Tibial nerve (tissue), 4 donors: Measurements from ENCODE around the gene CMTM7. TPM values are rescaled to one million over a fixed set of nuclear protein-coding genes. Genes with fewer than 3 reads are reported as not detected.
A peak's percentile ranks its signal among the peaks of the same experiment; 100 is the strongest.
"Not testable (repeated sequence)": the region's sequence is repeated elsewhere in the genome, so short reads cannot be mapped to it uniquely, and the experiment has no call there.

Experiments used
- DNase-seq, 2 donors: peaks; one replicate each; pipeline ENCODE4 v3.0.0-alpha.2; 2019; ENCODE audit warnings: low spot score in 2 of 2
- H3K27ac ChIP-seq, 4 donors: fragments of 200-600 bp; sonication (generic) in 3 of 4; one replicate each; pipeline ENCODE4 v1.5.1; 2017 to 2019; ENCODE audit warnings: mild to moderate bottlenecking in 1 of 4
- H3K27me3 ChIP-seq, 2 donors: fragments of 200-600 bp; sonication (generic) in 1 of 2; one replicate each; pipeline versions ENCODE4 v1.5.1 to v1.6.0; 2017 to 2019
- H3K36me3 ChIP-seq, 3 donors: fragments of 200-600 bp; sonication (generic); one replicate each; pipeline ENCODE4 v1.5.1; 2018 to 2019
- H3K4me1 ChIP-seq, 4 donors: fragments of 200-600 bp; sonication (generic) in 3 of 4; one replicate each; pipeline ENCODE4 v1.5.1; 2017 to 2019
- H3K4me3 ChIP-seq, 4 donors: fragments of 200-600 bp; sonication (generic) in 3 of 4; one replicate each; pipeline ENCODE4 v1.5.1; 2017 to 2019; ENCODE audit warnings: mild to moderate bottlenecking in 1 of 4, moderate library complexity in 1 of 4
- H3K9me3 ChIP-seq, 4 donors: fragments of 200-600 bp; sonication (generic) in 3 of 4; one replicate each; pipeline ENCODE4 v1.5.1; 2017 to 2019
- EP300 ChIP-seq, 2 donors: sonication (generic); formaldehyde crosslinking; IDR thresholded peaks; one replicate each; pipeline ENCODE4 v1.6.1; 2017; ENCODE audit warnings: antibody characterized with exemption in 2 of 2, mild to moderate bottlenecking in 1 of 2
- POLR2A ChIP-seq, 2 donors: fragments of 450-650 bp; IDR thresholded peaks; one replicate each; pipeline ENCODE4 v1.6.1; 2017; ENCODE audit warnings: antibody characterized with exemption in 2 of 2, mild to moderate bottlenecking in 2 of 2, moderate library complexity in 2 of 2
- WGBS, 2 donors: methylation state at CpG; one replicate each; pipeline ENCODE4 v1.1.5; 2018; 5-methylcytosine and 5-hydroxymethylcytosine counted together
- total RNA-seq, 4 donors: library from RNA; depleted of rRNA; stranded (reverse); fragments of >200 nt; gene quantifications; one replicate each; pipeline ENCODE4 v1.1.0, GENCODE V29; 2016
- TF ChIP-seq, protein P1 (sequence below), 5 experiments: fragments of 200-600 bp in 3 of 5; fragments of 450-650 bp in 2 of 5; sonication (generic) in 3 of 5; IDR thresholded peaks; one replicate each; pipeline ENCODE4 v1.5.1; 2016 to 2019; ENCODE audit warnings: antibody characterized with exemption in 5 of 5, mild to moderate bottlenecking in 3 of 5, moderate library complexity in 2 of 5

CMTM7 gene
- total RNA-seq, 4 donors from 2014 or later = 10.4 to 47.4 (median 19.5) TPM

GRCh38 chr3:32466808-32467207 is 75.2 kb downstream of the CMTM7 start:
- H3K36me3 ChIP-seq, H3K9me3 ChIP-seq, H3K27ac ChIP-seq, H3K4me3 ChIP-seq, H3K27me3 ChIP-seq, DNase-seq: not testable (repeated sequence)
- WGBS, 2 donors = 89 to 95% methylated on average over 6 of the region's 6 CpGs
- peaks cover 0 to 49% (median 16%) of the 10 kb centered on the region in 4 donors for H3K4me1 ChIP-seq

- no peaks in the 10 kb centered on the region for H3K27me3 ChIP-seq
- peaks cover 0 to 46% (median 16%) of the 10 kb centered on the region in 4 donors for H3K4me1 ChIP-seq
- WGBS, 2 donors = 29% methylated on average over 36 to 41 of the region's 41 CpGs
- peak overlapping the region in 3 of 4 donors; percentile 26 to 47 (median 34) for H3K4me3 ChIP-seq
- H3K9me3 ChIP-seq = no peaks in the 10 kb centered on the region
- DNase-seq = peak; percentile 63 to 78
- H3K36me3 ChIP-seq = peaks cover 0 to 5% (median 0%) of the 10 kb centered on the region in 3 donors
- peak in 1 of 2 donors; percentile 30 for TF ChIP-seq EP300 (IDR thresholded peaks at IDR 0.05)
- TF ChIP-seq, protein P1, sequence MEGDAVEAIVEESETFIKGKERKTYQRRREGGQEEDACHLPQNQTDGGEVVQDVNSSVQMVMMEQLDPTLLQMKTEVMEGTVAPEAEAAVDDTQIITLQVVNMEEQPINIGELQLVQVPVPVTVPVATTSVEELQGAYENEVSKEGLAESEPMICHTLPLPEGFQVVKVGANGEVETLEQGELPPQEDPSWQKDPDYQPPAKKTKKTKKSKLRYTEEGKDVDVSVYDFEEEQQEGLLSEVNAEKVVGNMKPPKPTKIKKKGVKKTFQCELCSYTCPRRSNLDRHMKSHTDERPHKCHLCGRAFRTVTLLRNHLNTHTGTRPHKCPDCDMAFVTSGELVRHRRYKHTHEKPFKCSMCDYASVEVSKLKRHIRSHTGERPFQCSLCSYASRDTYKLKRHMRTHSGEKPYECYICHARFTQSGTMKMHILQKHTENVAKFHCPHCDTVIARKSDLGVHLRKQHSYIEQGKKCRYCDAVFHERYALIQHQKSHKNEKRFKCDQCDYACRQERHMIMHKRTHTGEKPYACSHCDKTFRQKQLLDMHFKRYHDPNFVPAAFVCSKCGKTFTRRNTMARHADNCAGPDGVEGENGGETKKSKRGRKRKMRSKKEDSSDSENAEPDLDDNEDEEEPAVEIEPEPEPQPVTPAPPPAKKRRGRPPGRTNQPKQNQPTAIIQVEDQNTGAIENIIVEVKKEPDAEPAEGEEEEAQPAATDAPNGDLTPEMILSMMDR (IDR thresholded peaks at IDR 0.05) = peak; percentile 95 to 98 (median 97)
- TF ChIP-seq POLR2A (IDR thresholded peaks at IDR 0.05) = peak in 1 of 2 donors; percentile 3
- peak overlapping the region in 2 of 4 donors; percentile 51 to 61 for H3K27ac ChIP-seq
Measured at GRCh38 chr3:32467333-32468070, 75.8 kb downstream of the CMTM7 start.

DNA sequence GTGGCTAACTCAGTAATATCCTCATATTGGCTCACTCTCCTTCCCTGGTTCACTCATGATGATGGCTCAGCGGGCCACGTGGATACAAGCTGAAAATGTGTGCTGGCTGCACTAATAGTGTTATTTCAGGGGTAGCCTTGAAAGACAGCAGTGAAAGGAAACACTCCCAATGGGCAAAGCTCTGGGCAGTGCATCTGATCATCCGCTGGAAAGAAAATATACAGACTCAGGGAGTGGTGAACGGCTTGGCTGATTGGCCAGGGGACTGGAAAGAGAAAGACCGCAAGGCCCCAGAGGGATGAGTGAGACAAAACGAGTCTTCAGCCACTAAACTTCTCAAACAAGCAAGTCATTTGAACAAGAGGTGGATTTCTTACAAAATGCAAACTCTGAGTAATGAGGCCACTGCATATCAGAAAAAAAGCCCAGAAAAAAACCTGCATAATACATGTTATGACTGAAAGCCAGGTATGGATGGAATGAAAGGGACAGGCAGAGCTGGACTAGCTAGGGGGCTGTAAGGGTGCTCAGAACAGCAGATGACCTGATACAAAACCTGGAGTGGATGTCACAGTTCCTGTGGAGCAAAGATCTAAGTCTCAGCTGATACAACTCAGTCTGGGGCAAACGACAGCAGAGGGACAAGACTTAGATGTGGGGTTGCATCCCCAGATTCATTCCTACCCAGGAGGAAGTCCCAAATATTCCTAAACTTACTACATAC is 77.7 kb downstream of the CMTM7 start:
- DNase-seq = peak; percentile 22 to 40
- TF ChIP-seq, protein P1 (IDR thresholded peaks at IDR 0.05) = no peak
- TF ChIP-seq POLR2A (IDR thresholded peaks at IDR 0.05) = no peak
- TF ChIP-seq EP300 (IDR thresholded peaks at IDR 0.05) = no peak
- Histone ChIP-seq H3K4me1 (peaks cover 0 to 48% (median 17%) of the 10 kb centered on the region in 4 donors), H3K9me3 (no peaks in the 10 kb centered on the region), H3K27ac (peak overlapping the region in 1 of 4 donors; percentile 12), H3K4me3 (no peak overlapping the region), H3K36me3 (peaks cover 0 to 5% (median 0%) of the 10 kb centered on the region in 3 donors), H3K27me3 (no peaks in the 10 kb centered on the region)
- 72 to 79% methylated on average over 7 of the region's 7 CpGs for whole genome bisulfite sequencing, 2 donors

GRCh38 chr3:32470362-32470761 is 78.7 kb downstream of the CMTM7 start:
- 91 to 97% methylated on average over 5 of the region's 5 CpGs for WGBS, 2 donors
- H3K27ac ChIP-seq = peak overlapping the region in 1 of 4 donors; percentile 9
- no peaks in the 10 kb centered on the region for H3K9me3 ChIP-seq
- H3K4me3 ChIP-seq = no peak overlapping the region
- H3K4me1 ChIP-seq = peaks cover 0 to 48% (median 17%) of the 10 kb centered on the region in 4 donors
- no peaks in the 10 kb centered on the region for H3K27me3 ChIP-seq
- TF ChIP-seq, protein P1 (IDR thresholded peaks at IDR 0.05) = no peak
- TF ChIP-seq EP300 (IDR thresholded peaks at IDR 0.05) (no peak), POLR2A (IDR thresholded peaks at IDR 0.05) (no peak)
- no peak for DNase-seq
- peaks cover 0 to 5% (median 0%) of the 10 kb centered on the region in 3 donors for H3K36me3 ChIP-seq

DNA sequence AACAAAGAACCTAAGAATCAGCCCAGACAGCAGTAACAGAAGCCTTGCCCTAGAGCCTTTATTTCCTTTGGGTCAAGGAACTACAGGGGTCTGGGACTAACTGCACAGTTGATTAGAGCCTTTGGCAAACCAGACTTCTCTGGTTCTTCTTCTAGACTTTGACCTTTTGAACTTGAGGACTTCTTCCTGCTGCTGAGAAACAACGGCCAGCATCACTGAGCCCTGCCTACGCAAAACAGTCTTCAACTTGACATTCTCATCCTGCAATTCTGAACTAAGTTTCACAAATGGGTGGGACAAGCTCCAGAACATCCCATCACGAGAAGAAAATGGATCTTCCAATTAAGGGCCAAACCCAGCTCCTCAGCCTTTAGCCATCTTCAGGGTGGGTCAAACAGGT is 79.6 kb downstream of the CMTM7 start:
- H3K27me3 ChIP-seq = no peaks in the 10 kb centered on the region
- H3K4me3 ChIP-seq = no peak overlapping the region
- WGBS, 2 donors = 84 to 89% methylated on average over 3 of the region's 3 CpGs
- TF ChIP-seq, protein P1 (IDR thresholded peaks at IDR 0.05) = no peak
- no peak for TF ChIP-seq EP300 (IDR thresholded peaks at IDR 0.05)
- no peak for TF ChIP-seq POLR2A (IDR thresholded peaks at IDR 0.05)
- H3K27ac ChIP-seq = no peak overlapping the region
- no peak for DNase-seq
- H3K9me3 ChIP-seq = no peaks in the 10 kb centered on the region
- H3K36me3 ChIP-seq = peaks cover 0 to 5% (median 0%) of the 10 kb centered on the region in 3 donors
- H3K4me1 ChIP-seq = peaks cover 0 to 48% (median 17%) of the 10 kb centered on the region in 4 donors

DNA sequence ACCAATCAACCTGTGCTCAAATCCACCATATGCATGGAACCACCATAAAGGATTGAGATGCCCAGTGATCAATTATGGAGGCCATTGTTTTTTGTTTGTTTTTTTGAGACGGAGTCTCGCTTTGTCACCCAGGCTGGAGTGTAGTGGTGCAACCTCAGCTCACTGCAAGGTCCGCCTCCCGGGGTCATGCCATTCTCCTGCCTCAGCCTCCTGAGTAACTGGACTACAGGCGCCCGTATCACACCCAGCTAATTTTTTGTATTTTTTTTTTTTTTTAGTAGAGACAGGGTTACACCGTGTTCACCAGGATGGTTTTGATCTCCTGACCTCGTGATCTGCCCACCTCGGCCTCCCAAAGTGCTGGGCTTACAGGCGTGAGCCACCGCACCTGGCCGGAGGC is 80.5 kb downstream of the CMTM7 start:
- H3K27me3 ChIP-seq, H3K4me3 ChIP-seq, H3K27ac ChIP-seq, DNase-seq, H3K9me3 ChIP-seq, H3K36me3 ChIP-seq: not testable (repeated sequence)
- H3K4me1 ChIP-seq = peaks cover 0 to 54% (median 17%) of the 10 kb centered on the region in 4 donors
- WGBS, 2 donors = 93 to 96% methylated on average over 12 of the region's 12 CpGs
